Hematopoietic multipotent progenitor cell treated with erythropoietin and hydrocortisone succinate and interleukin-3 and kit ligand, for 17 days (in vitro differentiated cells): ENCODE measurements around the gene TSPAN9.

Experiments
- DNase-seq: peaks from one replicate; pipeline ENCODE4 v3.0.0-alpha.2; 2015; ENCODE audit warnings: low spot score

TSPAN9 gene

GRCh38 chr12:3316776-3317480 is 239.7 kb downstream of the TSPAN9 start:
- no peak for DNase-seq

- no peak for DNase-seq
Measured at GRCh38 chr12:3317481-3317815, 240.3 kb downstream of the TSPAN9 start.

GRCh38 chr12:3317841-3318501 is 240.8 kb downstream of the TSPAN9 start:
- DNase-seq = no peak

GRCh38 chr12:3319723-3320492 is 242.7 kb downstream of the TSPAN9 start:
- no peak for DNase-seq

- DNase-seq = no peak
Measured at GRCh38 chr12:3320881-3321509, 243.8 kb downstream of the TSPAN9 start.

- DNase-seq = no peak
Measured at GRCh38 chr12:3321881-3322280, 244.7 kb downstream of the TSPAN9 start.

GRCh38 chr12:3323002-3323685 is 246.0 kb downstream of the TSPAN9 start:
- no peak for DNase-seq

GRCh38 chr12:3325736-3326135 is 248.6 kb downstream of the TSPAN9 start:
- no peak for DNase-seq

- no peak for DNase-seq
Measured at GRCh38 chr12:3326156-3326849, 249.1 kb downstream of the TSPAN9 start.

GRCh38 chr12:3326850-3327780 is 249.9 kb downstream of the TSPAN9 start:
- DNase-seq = no peak

GRCh38 chr12:3328081-3328480 is 250.9 kb downstream of the TSPAN9 start:
- no peak for DNase-seq

GRCh38 chr12:3328571-3328970 is 251.4 kb downstream of the TSPAN9 start:
- no peak for DNase-seq

- no peak for DNase-seq
Measured at GRCh38 chr12:3329361-3329760, 252.2 kb downstream of the TSPAN9 start.

- no peak for DNase-seq
Measured at GRCh38 chr12:3330976-3331510, 253.9 kb downstream of the TSPAN9 start.

- no peak for DNase-seq
Measured at GRCh38 chr12:3332188-3332587, 255.0 kb downstream of the TSPAN9 start.

GRCh38 chr12:3333583-3333982 is 256.4 kb downstream of the TSPAN9 start:
- no peak for DNase-seq

- DNase-seq = no peak
Measured at GRCh38 chr12:3333991-3334391, 256.8 kb downstream of the TSPAN9 start.

GRCh38 chr12:3335078-3335487 is 257.9 kb downstream of the TSPAN9 start:
- no peak for DNase-seq
